AML-193 (cell line): Measurements from ENCODE around the gene LURAP1L.

Experiments
- DNase-seq, 2 experiments: peaks; one replicate each; lab custom pipeline; 2025; lab: John Stamatoyannopoulos, UW

LURAP1L gene

GRCh38 chr9:12777121-12778022 is 2.6 kb downstream of the LURAP1L start:
- DNase-seq, result no peak

GRCh38 chr9:12778389-12778788 is 3.6 kb downstream of the LURAP1L start:
- no peak for DNase-seq

- DNase-seq, result no peak
Observed at GRCh38 chr9:12781226-12781733, 6.5 kb downstream of the LURAP1L start.

GRCh38 chr9:12783767-12784460 is 9.1 kb downstream of the LURAP1L start:
- DNase-seq, result no peak

- DNase-seq, result peak in 1 of 2 experiments; percentile 1
Observed at GRCh38 chr9:12784461-12785259, 9.8 kb downstream of the LURAP1L start.

GRCh38 chr9:12785260-12785770 is 10.5 kb downstream of the LURAP1L start:
- DNase-seq, result no peak

- no peak for DNase-seq
Observed at GRCh38 chr9:12785941-12786340, 11.1 kb downstream of the LURAP1L start.

GRCh38 chr9:12790001-12790400 is 15.2 kb downstream of the LURAP1L start:
- no peak for DNase-seq

- no peak for DNase-seq
Observed at GRCh38 chr9:12790883-12791282, 16.1 kb downstream of the LURAP1L start.

- DNase-seq, result no peak
Observed at GRCh38 chr9:12794101-12794799, 19.4 kb downstream of the LURAP1L start.

- no peak for DNase-seq
Observed at GRCh38 chr9:12796601-12797000, 21.8 kb downstream of the LURAP1L start.

GRCh38 chr9:12797037-12797436 is 22.2 kb downstream of the LURAP1L start:
- no peak for DNase-seq

GRCh38 chr9:12798066-12798770 is 23.4 kb downstream of the LURAP1L start:
- DNase-seq, result no peak

GRCh38 chr9:12801187-12801586 is 26.4 kb downstream of the LURAP1L start:
- DNase-seq, result no peak

GRCh38 chr9:12801663-12802062 is 26.8 kb downstream of the LURAP1L start:
- DNase-seq, result no peak

- DNase-seq, result no peak
Observed at GRCh38 chr9:12802093-12802492, 27.3 kb downstream of the LURAP1L start.

GRCh38 chr9:12808569-12808968 is 33.7 kb downstream of the LURAP1L start:
- no peak for DNase-seq

GRCh38 chr9:12809720-12810119 is 34.9 kb downstream of the LURAP1L start:
- DNase-seq, result no peak

- no peak for DNase-seq
Observed at GRCh38 chr9:12811935-12812334, 37.1 kb downstream of the LURAP1L start.

GRCh38 chr9:12812710-12813109 is 37.9 kb downstream of the LURAP1L start:
- DNase-seq, result no peak

- DNase-seq, result no peak
Observed at GRCh38 chr9:12813533-12813932, 38.7 kb downstream of the LURAP1L start.
